ENCODE measurements around the gene B3GALT5.

B3GALT5 gene

DNA sequence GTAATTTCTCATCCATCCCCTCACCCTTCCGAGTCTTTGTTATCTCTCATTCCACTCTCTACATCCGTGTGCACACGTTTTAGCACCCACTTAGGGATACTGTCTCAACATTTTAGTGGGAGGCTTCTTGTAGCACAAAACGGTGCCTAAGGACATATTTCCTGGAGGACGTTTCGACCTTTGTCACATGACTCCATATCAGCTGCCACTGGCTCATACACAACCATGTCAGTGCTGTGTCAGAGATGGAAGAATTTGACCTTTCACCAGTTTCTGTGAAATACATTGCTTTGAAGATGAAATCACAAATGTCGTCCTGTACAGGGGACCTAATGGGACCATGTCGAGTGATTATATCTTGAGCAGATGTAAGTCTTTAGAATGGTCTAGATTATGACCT, 15.6 kb downstream of the B3GALT5 start:
- TF ChIP-seq, protein P1, sequence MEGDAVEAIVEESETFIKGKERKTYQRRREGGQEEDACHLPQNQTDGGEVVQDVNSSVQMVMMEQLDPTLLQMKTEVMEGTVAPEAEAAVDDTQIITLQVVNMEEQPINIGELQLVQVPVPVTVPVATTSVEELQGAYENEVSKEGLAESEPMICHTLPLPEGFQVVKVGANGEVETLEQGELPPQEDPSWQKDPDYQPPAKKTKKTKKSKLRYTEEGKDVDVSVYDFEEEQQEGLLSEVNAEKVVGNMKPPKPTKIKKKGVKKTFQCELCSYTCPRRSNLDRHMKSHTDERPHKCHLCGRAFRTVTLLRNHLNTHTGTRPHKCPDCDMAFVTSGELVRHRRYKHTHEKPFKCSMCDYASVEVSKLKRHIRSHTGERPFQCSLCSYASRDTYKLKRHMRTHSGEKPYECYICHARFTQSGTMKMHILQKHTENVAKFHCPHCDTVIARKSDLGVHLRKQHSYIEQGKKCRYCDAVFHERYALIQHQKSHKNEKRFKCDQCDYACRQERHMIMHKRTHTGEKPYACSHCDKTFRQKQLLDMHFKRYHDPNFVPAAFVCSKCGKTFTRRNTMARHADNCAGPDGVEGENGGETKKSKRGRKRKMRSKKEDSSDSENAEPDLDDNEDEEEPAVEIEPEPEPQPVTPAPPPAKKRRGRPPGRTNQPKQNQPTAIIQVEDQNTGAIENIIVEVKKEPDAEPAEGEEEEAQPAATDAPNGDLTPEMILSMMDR (IDR thresholded peaks at IDR 0.05; ENCODE audit: low read depth, low read length) = no peak
- no peak overlapping the region for H3K4me3 ChIP-seq (ENCODE audit: low read depth, low read length)

DNA sequence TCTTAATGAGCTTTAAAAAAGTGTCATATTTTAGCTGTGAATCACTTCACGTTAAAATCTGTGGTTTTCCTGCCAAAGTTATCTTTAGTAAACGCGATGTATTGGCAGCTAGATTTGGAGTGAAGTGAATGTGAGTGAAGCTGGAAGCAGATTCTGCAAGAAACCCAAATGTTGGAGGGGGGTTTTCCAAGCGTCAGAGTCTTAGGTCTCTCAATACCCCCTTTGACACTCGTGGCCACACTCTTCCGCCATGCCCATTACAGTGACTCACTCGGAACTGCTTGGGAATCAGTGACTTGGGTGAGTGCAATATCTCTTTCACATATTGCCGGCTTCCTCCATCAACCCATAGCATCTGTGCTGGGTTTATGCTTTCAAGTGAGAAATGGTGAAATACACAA, 17.5 kb downstream of the B3GALT5 start:
- peak overlapping the region; percentile 29; the same call in 1 of the 2 replicates for H3K4me3 ChIP-seq (ENCODE audit: low read depth, low read length)

DNA sequence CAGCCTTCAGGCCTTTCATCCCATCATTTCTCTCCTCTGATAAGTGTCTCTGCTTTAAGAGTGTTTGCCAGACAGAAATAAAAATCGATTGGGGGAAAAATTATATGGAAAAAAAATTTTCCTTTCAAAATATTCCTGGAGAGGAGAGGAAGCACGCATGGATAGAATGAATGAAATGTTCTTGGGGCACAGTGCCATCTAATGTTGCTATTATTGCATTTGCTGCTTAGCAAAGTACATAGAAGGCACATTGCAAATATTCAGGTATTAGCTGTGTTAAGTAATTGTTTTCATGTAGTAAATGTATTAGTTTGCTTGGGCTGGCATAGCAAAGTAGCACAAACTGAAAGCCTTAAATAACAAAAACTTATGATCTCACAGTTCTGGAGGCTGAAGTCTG, 18.1 kb downstream of the B3GALT5 start:
- TF ChIP-seq, protein P1 (IDR thresholded peaks at IDR 0.05; ENCODE audit: low read depth, low read length) = no peak
- H3K4me3 ChIP-seq (ENCODE audit: low read depth, low read length) = no peak overlapping the region

More for the DNA sequence above, 17.5 kb downstream of the B3GALT5 start:
- TF ChIP-seq, protein P1 (IDR thresholded peaks at IDR 0.05; ENCODE audit: low read depth, low read length) = no peak

DNA sequence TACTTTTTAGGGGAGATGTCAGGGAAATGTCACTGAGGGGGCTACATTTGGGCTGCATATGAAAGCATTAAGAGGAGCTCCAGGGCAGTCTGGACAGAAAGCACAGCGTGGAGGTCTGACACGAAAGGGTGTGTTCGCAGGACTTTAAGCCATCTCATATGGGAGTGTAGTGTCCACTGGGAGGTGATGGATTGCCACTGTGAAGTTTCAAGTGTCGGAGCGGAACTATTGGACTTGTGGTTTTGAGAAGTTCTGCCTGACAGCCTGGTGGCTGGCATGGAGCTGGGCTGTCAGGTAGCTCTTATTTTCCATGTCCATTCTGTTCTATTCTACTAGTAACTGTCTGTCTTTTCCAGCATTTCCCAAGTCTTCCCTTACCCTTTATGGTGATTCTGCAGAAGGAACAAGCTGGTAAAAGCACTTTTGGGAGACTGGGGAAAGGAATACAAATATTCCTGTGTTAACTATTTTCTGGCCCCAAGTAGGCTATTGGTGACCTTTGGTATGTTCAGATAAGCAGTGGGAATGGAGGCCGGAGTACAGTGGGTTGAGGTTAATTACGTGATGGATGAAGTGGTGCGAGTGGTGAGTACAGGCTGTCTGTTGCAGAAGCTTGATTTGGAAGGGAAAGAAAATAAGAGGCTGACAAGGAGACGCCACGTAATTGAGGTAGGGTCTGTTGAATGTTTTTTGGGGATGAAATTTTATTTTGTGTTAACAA, 19.3 kb downstream of the B3GALT5 start:
- H3K4me3 ChIP-seq (ENCODE audit: low read depth, low read length) = no peak overlapping the region
- TF ChIP-seq, protein P1 (IDR thresholded peaks at IDR 0.05; ENCODE audit: low read depth, low read length) = no peak

- TF ChIP-seq, protein P1 (IDR thresholded peaks at IDR 0.05; ENCODE audit: low read depth, low read length) = no peak
- H3K4me3 ChIP-seq (ENCODE audit: low read depth, low read length) = no peak overlapping the region
These were observed 20.2 kb downstream of the B3GALT5 start for GRCh38 chr21:39632796-39633442.

DNA sequence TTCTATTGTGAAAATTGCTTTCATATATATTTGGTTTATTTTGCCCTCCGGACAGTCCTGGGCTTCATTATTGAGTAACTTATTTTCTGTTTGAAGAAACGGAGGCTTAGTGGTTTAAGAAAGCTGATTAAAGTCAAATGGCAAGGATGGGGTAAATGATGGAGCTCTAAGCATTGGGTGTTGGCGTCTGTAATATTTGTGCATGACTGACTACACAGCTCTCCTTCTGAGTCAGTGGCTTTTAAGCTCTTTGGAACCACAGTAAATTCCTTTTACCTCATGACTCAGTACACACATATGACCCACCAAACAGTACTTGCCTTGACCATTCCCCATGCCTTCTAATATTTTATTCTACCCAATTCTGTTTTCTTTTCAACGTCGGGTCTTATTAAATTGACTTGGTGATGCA, 21.0 kb downstream of the B3GALT5 start:
- H3K4me3 ChIP-seq (ENCODE audit: low read depth, low read length) = no peak overlapping the region; the same call in 1 of the 2 replicates
- TF ChIP-seq, protein P1 (IDR thresholded peaks at IDR 0.05; ENCODE audit: low read depth, low read length) = no peak

GRCh38 chr21:39634507-39634906, 21.8 kb downstream of the B3GALT5 start:
- H3K4me3 ChIP-seq (ENCODE audit: low read depth, low read length) = no peak overlapping the region

More at GRCh38 chr21:39634507-39634906, 21.8 kb downstream of the B3GALT5 start:
- TF ChIP-seq, protein P1 (IDR thresholded peaks at IDR 0.05; ENCODE audit: low read depth, low read length) = no peak
